Sigmoid colon (tissue), 7 donors: ENCODE measurements around the gene MEX3C. TPM values are rescaled to one million over a fixed set of nuclear protein-coding genes. Genes with fewer than 3 reads are reported as not detected.

ENCODE experiments used
- DNase-seq: peaks from one replicate; pipeline ENCODE4 v3.0.0-alpha.2; 2019
- H3K27ac ChIP-seq, 4 donors: fragments of 200-600 bp; sonication (generic); one replicate each; pipeline ENCODE4 v1.5.1; 2016 to 2019; ENCODE audit warnings: mild to moderate bottlenecking in 1 of 4
- H3K27me3 ChIP-seq, 3 donors: fragments of 200-600 bp; sonication (generic); one replicate each; pipeline ENCODE4 v1.5.1; 2019; ENCODE audit warnings: mild to moderate bottlenecking in 1 of 3
- H3K36me3 ChIP-seq, 4 donors: fragments of 200-600 bp; sonication (generic); one replicate each; pipeline ENCODE4 v1.5.1; 2016 to 2019
- H3K4me1 ChIP-seq, 4 donors: fragments of 200-600 bp; sonication (generic); one replicate each; pipeline ENCODE4 v1.5.1; 2017 to 2019
- H3K4me3 ChIP-seq, 4 donors: fragments of 200-600 bp; sonication (generic); one replicate each; pipeline ENCODE4 v1.5.1; 2017 to 2019; ENCODE audit warnings: mild to moderate bottlenecking in 2 of 4, moderate library complexity in 1 of 4
- H3K9me3 ChIP-seq, 4 donors: fragments of 200-600 bp in 3 of 4; sonication (generic) in 3 of 4; one replicate each; pipeline versions ENCODE4 v1.5.1 to v1.6.1; 2013 to 2019
- EP300 ChIP-seq, 4 donors: sonication (generic); formaldehyde crosslinking; IDR thresholded peaks; one replicate each; pipeline ENCODE4 v1.6.1; 2017; ENCODE audit warnings: antibody characterized with exemption in 4 of 4
- POLR2A ChIP-seq, 2 donors: fragments of 450-650 bp; IDR thresholded peaks; one replicate each; pipeline ENCODE4 v1.6.1; 2016; ENCODE audit warnings: antibody characterized with exemption in 2 of 2, mild to moderate bottlenecking in 2 of 2, moderate library complexity in 2 of 2
- POLR2AphosphoS5 ChIP-seq, 4 donors: sonication (generic); formaldehyde crosslinking; IDR thresholded peaks; one replicate each; pipeline ENCODE4 v1.6.1; 2017; ENCODE audit warnings: antibody characterized with exemption in 4 of 4
- WGBS, 2 donors: extraction: QIAGEN DNeasy Blood & Tissue Kit; methylation state at CpG; one replicate each; pipeline ENCODE4 v1.1.7; 2013; 5-methylcytosine and 5-hydroxymethylcytosine counted together
- intact Hi-C: fragments of 100-400 bp; cut with DNase I; formaldehyde crosslinking; loops from one replicate; pipeline ENCODE4 v1.15.1; 2023
- polyA plus RNA-seq, 3 donors: library from polyadenylated mRNA; stranded (reverse); fragments of 200-250 nt; gene quantifications; one replicate each; pipeline ENCODE4 v1.2.3, GENCODE V29; 2013
- total RNA-seq, 4 donors: library from RNA; depleted of rRNA; stranded (reverse); fragments of >200 nt; gene quantifications; one replicate each; pipeline ENCODE4 v1.1.0, GENCODE V29; 2016
- TF ChIP-seq, protein P1 (sequence below), 4 experiments: fragments of 450-650 bp in 3 of 4; fragments of 200-600 bp in 1 of 4; IDR thresholded peaks; one replicate each; pipeline ENCODE4 v1.5.1; 2016 to 2019; ENCODE audit warnings: antibody characterized with exemption in 4 of 4, mild to moderate bottlenecking in 3 of 4, moderate library complexity in 2 of 4
- donor health status: healthy with polysubstance abuse.
- donor health status: Bipolar disorder and iron deficiency.
- donor health status: healthy.

Gene MEX3C
- total and polyA plus RNA-seq, 7 donors = 10.2 to 20.7 (median 18.4) TPM

DNA sequence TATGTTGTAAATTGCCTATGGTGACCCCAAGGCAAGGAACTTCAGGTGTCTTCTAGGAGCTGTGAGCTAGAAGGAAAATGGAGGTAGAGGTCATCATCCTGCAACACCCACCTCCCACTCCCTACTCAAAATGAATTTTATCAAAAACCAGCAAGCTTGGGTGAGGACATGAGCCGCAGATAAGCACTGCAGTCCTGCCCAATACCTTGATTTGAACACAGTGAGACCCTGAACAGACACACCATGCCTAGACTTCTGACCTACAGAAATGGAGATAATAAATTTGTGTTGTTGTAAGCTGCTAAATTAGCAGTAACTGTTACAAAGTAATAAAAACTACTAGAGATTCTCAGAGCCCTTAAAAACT, 13.4 kb downstream of the MEX3C start:
- WGBS, 2 donors = 98 to 100% methylated on average over 1 of the region's 1 CpG

DNA sequence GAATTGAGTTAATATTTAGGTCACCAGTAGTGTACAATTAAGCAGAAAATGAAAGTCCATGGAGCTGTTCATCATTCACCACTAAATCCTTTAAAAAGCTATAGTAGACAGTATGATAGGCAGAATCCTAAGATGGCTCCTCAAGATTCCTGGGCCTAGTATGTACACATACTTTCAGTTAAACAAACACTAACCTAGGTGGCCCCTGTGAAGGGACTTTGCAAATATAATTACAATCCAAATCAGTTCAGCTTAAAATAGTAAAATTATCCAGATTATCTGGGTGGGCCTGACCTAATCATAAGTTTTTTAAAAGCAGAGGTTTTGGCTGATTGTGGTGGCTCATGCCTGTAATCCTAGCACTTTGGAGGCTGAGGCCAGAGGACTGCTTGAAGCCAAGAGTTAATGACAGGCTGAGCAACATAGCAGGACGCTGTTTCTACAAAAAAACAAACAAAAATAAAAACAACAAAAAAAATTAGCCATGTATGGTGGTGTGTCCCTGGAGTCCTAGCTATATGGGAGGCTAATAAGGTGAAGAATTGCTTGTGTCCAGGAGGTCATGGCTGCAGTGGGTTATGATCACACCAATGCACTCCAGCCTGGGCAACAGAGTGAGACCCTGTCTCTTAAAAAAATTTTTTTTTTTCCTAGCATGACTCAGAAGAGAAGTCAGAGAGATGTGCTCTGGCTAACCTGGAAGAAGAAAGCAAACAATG, 13.9 kb downstream of the MEX3C start:
- no peaks in the 10 kb centered on the region for H3K9me3 ChIP-seq
- H3K27me3 ChIP-seq = no peaks in the 10 kb centered on the region
- DNase-seq = no peak
- TF ChIP-seq POLR2AphosphoS5 (IDR thresholded peaks at IDR 0.05) = no peak
- no peak for TF ChIP-seq POLR2A (IDR thresholded peaks at IDR 0.05)
- TF ChIP-seq EP300 (IDR thresholded peaks at IDR 0.05) = no peak
- TF ChIP-seq, protein P1, sequence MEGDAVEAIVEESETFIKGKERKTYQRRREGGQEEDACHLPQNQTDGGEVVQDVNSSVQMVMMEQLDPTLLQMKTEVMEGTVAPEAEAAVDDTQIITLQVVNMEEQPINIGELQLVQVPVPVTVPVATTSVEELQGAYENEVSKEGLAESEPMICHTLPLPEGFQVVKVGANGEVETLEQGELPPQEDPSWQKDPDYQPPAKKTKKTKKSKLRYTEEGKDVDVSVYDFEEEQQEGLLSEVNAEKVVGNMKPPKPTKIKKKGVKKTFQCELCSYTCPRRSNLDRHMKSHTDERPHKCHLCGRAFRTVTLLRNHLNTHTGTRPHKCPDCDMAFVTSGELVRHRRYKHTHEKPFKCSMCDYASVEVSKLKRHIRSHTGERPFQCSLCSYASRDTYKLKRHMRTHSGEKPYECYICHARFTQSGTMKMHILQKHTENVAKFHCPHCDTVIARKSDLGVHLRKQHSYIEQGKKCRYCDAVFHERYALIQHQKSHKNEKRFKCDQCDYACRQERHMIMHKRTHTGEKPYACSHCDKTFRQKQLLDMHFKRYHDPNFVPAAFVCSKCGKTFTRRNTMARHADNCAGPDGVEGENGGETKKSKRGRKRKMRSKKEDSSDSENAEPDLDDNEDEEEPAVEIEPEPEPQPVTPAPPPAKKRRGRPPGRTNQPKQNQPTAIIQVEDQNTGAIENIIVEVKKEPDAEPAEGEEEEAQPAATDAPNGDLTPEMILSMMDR (IDR thresholded peaks at IDR 0.05) = no peak
- H3K4me3 ChIP-seq = no peak overlapping the region
- intact Hi-C loops = no loop called here
- H3K36me3 ChIP-seq = no peaks in the 10 kb centered on the region
- H3K27ac ChIP-seq = no peak overlapping the region
- 87 to 96% methylated on average over 1 of the region's 1 CpG for WGBS, 2 donors
- peaks cover 0 to 16% (median 5%) of the 10 kb centered on the region in 4 donors for H3K4me1 ChIP-seq

More for the DNA sequence above, 13.4 kb downstream of the MEX3C start:
- H3K27me3 ChIP-seq = no peaks in the 10 kb centered on the region
- H3K4me3 ChIP-seq = no peak overlapping the region
- intact Hi-C loops = no loop called here
- H3K9me3 ChIP-seq = no peaks in the 10 kb centered on the region
- TF ChIP-seq POLR2A (IDR thresholded peaks at IDR 0.05) (no peak), POLR2AphosphoS5 (IDR thresholded peaks at IDR 0.05) (no peak), EP300 (IDR thresholded peaks at IDR 0.05) (no peak)
- TF ChIP-seq, protein P1 (IDR thresholded peaks at IDR 0.05) = no peak
- H3K36me3 ChIP-seq = no peaks in the 10 kb centered on the region
- H3K4me1 ChIP-seq = peaks cover 0 to 16% (median 5%) of the 10 kb centered on the region in 4 donors
- no peak overlapping the region for H3K27ac ChIP-seq
- DNase-seq = no peak

DNA sequence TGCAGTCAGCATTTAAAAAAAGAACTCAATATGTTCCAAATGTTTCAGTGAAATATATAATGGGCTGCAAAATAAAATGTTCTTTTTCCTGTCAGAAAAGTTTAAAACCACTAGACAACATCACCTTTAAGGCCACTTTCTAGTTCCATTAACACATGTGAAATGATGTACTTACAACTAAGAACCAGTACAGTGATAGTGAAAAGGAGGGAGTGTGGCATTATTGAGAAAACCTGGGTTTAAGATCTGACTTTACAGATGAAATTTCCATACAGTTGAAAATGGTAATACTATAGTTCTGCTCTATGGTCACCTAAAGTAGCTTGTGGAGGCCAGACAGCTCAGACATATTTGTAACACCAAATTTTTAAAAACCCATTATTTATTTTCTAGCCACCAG, 14.7 kb downstream of the MEX3C start:
- DNase-seq = no peak
- H3K4me1 ChIP-seq = peaks cover 0 to 20% (median 5%) of the 10 kb centered on the region in 4 donors
- intact Hi-C loops = no loop called here

DNA sequence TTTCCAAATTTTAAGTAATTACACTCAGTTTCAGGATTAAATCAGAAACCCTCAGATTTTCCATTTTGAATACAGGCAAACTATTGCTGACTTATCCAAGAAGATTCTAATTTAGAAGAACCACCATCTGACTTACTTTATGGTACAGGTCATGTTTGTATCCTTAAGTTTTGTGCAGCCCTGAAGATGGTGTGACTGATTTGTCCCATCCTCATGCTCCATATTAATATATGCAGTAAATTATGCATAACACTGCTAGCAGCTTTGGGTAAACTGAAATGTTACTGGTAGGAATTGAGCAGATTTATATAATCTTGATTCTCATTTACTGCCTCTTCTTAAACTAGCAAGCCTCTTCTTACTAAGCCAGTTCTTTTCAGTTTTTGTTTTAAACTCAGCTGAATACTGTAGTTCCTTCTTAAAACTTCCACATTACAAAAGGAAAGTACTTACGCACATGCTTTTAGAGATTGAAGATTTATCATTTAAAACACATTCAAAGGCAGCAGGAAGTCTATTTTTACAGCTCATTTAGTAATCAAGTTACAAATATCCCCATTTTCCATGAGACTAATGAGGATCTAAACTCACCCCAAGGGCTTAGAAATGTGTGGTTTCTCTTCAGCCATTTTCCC, 25.7 kb downstream of the MEX3C start:
- no peak overlapping the region for H3K27ac ChIP-seq
- WGBS, 2 donors = 56 to 95% methylated on average over 1 of the region's 1 CpG
- H3K9me3 ChIP-seq = no peaks in the 10 kb centered on the region
- no peaks in the 10 kb centered on the region for H3K27me3 ChIP-seq
- no peak overlapping the region for H3K4me3 ChIP-seq
- DNase-seq = no peak
- TF ChIP-seq POLR2A (IDR thresholded peaks at IDR 0.05) (no peak), POLR2AphosphoS5 (IDR thresholded peaks at IDR 0.05) (no peak), EP300 (IDR thresholded peaks at IDR 0.05) (no peak)
- TF ChIP-seq, protein P1 (IDR thresholded peaks at IDR 0.05) = no peak
- no peaks in the 10 kb centered on the region for H3K4me1 ChIP-seq
- peaks cover 6 to 20% (median 6%) of the 10 kb centered on the region in 4 donors for H3K36me3 ChIP-seq
- intact Hi-C loops = no loop called here

More for the DNA sequence above, 14.7 kb downstream of the MEX3C start:
- Histone ChIP-seq H3K4me3 (no peak overlapping the region), H3K27ac (no peak overlapping the region), H3K36me3 (no peaks in the 10 kb centered on the region), H3K9me3 (no peaks in the 10 kb centered on the region), H3K27me3 (no peaks in the 10 kb centered on the region)
- TF ChIP-seq POLR2A (IDR thresholded peaks at IDR 0.05) = no peak
- no peak for TF ChIP-seq POLR2AphosphoS5 (IDR thresholded peaks at IDR 0.05)
- TF ChIP-seq, protein P1 (IDR thresholded peaks at IDR 0.05) = no peak
- no peak for TF ChIP-seq EP300 (IDR thresholded peaks at IDR 0.05)
